GM10266 (cell line): ENCODE measurements around the gene SRPRB.

Source experiments
- DNase-seq: peaks from one replicate; pipeline ENCODE4 v3.0.0; 2012; ENCODE audit errors: extremely low spot score
- TF ChIP-seq, protein P1 (sequence below): IDR thresholded peaks from 2 replicates; pipeline ENCODE4 v1.5.1; 2012; ENCODE audit warnings: mild to moderate bottlenecking, low read depth; ENCODE audit not compliant: control insufficient read depth, insufficient read depth; ENCODE audit errors: missing control alignments

The SRPRB gene

GRCh38 chr3:133760916-133761315, 44.7 kb upstream of the SRPRB start:
- TF ChIP-seq, protein P1, sequence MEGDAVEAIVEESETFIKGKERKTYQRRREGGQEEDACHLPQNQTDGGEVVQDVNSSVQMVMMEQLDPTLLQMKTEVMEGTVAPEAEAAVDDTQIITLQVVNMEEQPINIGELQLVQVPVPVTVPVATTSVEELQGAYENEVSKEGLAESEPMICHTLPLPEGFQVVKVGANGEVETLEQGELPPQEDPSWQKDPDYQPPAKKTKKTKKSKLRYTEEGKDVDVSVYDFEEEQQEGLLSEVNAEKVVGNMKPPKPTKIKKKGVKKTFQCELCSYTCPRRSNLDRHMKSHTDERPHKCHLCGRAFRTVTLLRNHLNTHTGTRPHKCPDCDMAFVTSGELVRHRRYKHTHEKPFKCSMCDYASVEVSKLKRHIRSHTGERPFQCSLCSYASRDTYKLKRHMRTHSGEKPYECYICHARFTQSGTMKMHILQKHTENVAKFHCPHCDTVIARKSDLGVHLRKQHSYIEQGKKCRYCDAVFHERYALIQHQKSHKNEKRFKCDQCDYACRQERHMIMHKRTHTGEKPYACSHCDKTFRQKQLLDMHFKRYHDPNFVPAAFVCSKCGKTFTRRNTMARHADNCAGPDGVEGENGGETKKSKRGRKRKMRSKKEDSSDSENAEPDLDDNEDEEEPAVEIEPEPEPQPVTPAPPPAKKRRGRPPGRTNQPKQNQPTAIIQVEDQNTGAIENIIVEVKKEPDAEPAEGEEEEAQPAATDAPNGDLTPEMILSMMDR = no peak
- DNase-seq = no peak

GRCh38 chr3:133761605-133762484, 43.8 kb upstream of the SRPRB start:
- TF ChIP-seq, protein P1 = no peak
- DNase-seq = no peak

DNA sequence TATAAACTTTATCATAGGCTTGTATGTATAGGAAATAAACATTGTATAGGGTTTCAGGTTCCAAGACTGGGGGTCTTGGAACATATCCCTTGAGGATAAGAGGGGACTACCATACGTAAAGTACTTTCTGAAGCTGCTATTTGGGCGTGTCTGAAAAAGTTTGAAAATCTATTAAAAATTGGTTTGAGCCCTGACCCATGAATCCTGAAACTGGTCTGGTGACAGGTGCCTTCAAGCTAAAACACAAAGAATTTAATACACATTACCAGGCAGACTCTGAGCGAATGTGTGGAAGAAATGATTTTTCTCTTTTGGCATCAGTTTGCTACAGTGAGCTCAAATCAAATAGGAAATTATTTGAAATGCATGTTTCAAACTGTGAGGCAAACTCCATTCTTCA, 43.1 kb upstream of the SRPRB start:
- DNase-seq = no peak
- TF ChIP-seq, protein P1 = no peak

GRCh38 chr3:133763797-133764683, 41.6 kb upstream of the SRPRB start:
- TF ChIP-seq, protein P1 = no peak

GRCh38 chr3:133765256-133765655, 40.4 kb upstream of the SRPRB start:
- DNase-seq = no peak
- TF ChIP-seq, protein P1 = no peak

More at GRCh38 chr3:133763797-133764683, 41.6 kb upstream of the SRPRB start:
- no peak for DNase-seq

GRCh38 chr3:133767607-133768006, 38.0 kb upstream of the SRPRB start:
- no peak for DNase-seq
- TF ChIP-seq, protein P1 = no peak
